Heart right ventricle (tissue), 16 donors: ENCODE data around the gene APOO. TPM values are rescaled to one million over a fixed set of nuclear protein-coding genes. Genes with fewer than 3 reads are reported as not detected.

Experiments
- ATAC-seq, 8 donors: fragments of 200-7000 bp; cut with Tn5 transposase; one replicate each; pipeline ENCODE4 v1.9.1; 2020; ENCODE audit warnings: mild to moderate bottlenecking in 8 of 8, moderate library complexity in 8 of 8, moderate number of reproducible peaks in 1 of 8
- DNase-seq, 2 donors: peaks; one replicate each; pipeline ENCODE4 v3.0.0-alpha.2; 2020
- H3K27ac ChIP-seq, 10 donors: fragments of 200-600 bp; sonication (generic) in 2 of 10; one replicate each; pipeline versions ENCODE4 v1.5.0 to v1.8.0; 2020 to 2022; ENCODE audit warnings: mild to moderate bottlenecking in 3 of 10
- H3K27me3 ChIP-seq, 7 donors: fragments of 200-600 bp; one replicate each; pipeline ENCODE4 v1.8.0; 2021 to 2022; ENCODE audit warnings: mild to moderate bottlenecking in 2 of 7
- H3K36me3 ChIP-seq, 9 donors: fragments of 200-600 bp; sonication (generic) in 1 of 9; one replicate each; pipeline versions ENCODE4 v1.5.0 to v1.8.0; 2020 to 2022; ENCODE audit warnings: mild to moderate bottlenecking in 2 of 9
- H3K4me1 ChIP-seq, 9 donors: fragments of 200-600 bp; sonication (generic) in 1 of 9; one replicate each; pipeline versions ENCODE4 v1.5.0 to v1.8.0; 2020 to 2022; ENCODE audit warnings: mild to moderate bottlenecking in 4 of 9
- H3K4me3 ChIP-seq, 10 donors: fragments of 200-600 bp; sonication (generic) in 2 of 10; one replicate each; pipeline versions ENCODE4 v1.5.0 to v1.8.0; 2020 to 2022; ENCODE audit warnings: mild to moderate bottlenecking in 7 of 10, moderate library complexity in 2 of 10
- H3K9me3 ChIP-seq, 11 donors: fragments of 200-600 bp in 10 of 11; sonication (generic) in 2 of 11; one replicate each; pipeline versions ENCODE4 v1.5.0 to v1.8.0; 2013 to 2022; ENCODE audit warnings: mild to moderate bottlenecking in 2 of 11, control low read depth in 1 of 11, moderate library complexity in 1 of 11
- whole genome bisulfite sequencing, 2 donors: extraction: QIAGEN DNeasy Blood & Tissue Kit; methylation state at CpG; one replicate each; pipeline ENCODE4 v1.1.7; 2013; ENCODE audit warnings: inconsistent platforms in 1 of 2; 5-methylcytosine and 5-hydroxymethylcytosine counted together
- intact Hi-C, 10 donors: fragments of 100-400 bp; cut with DNase I; formaldehyde crosslinking; loops; one replicate each; pipeline versions ENCODE4 v1.11.1 to v1.14.2; 2022
- polyA plus RNA-seq, 2 donors: library from polyadenylated mRNA; stranded (reverse); fragments of 200-250 nt; gene quantifications; one replicate each; pipeline ENCODE4 v1.2.3, GENCODE V29; 2013
- total RNA-seq, 10 donors: library from RNA; stranded (reverse); fragmentation: NEBNext Ultra II Directional in 3 of 10; extraction: Animal tissue kit (Norgen Biotek cat#: 25700) in 3 of 10; gene quantifications; one replicate each; pipeline versions ENCODE4 v1.2.1 to v1.2.4, GENCODE V29; 2021 to 2023
- TF ChIP-seq, protein P1 (sequence below), 9 donors: fragments of 200-600 bp; sonication (generic) in 2 of 9; IDR thresholded peaks; one replicate each; pipeline versions ENCODE4 v1.5.0 to v1.8.0; 2021 to 2022; ENCODE audit warnings: antibody characterized with exemption in 9 of 9, mild to moderate bottlenecking in 5 of 9, moderate library complexity in 1 of 9
- donor health status: Arrhythmogenic right ventricular cardiomyopathy.
- donor health status: ischemic (EF 13 %, LVEDD 7.1; RV severe dilation, severe dysfunction).
- donor health status: healthy with polysubstance abuse.
- donor health status: DM: no; HTN: yes; CAD: no.
- donor health status: DM: no; HTN: no; CAD: no.
- donor health status: ischemic (EF 25% LVEDD 6.9; RV normal size, moderate dysfunction).
- donor health status: ischemic (EF 25% LVEDD 5.7; RV mildly dilated, moderate dysfunction).
- donor health status: healthy.
- donor health status: DM: yes; HTN: yes; CAD: no.
- donor health status: Ischemic cardiomyopathy.
- donor health status: ischemic (EF 35%, LVEDD 5.7; RV mildly dilated, moderate dysfunction).
- donor health status: nonischemic (EF 11% LVEDD 7.7; RV severe dilation, severe dysfunction).
- donor health status: DM: yes; HTN: yes; CAD: no.
- donor health status: PGD.
- donor health status: ischemic (EF 29% LVEDD 5.4; RV normal size, mild dysfunction).
- donor health status: nonischemic (EF 23%, LVEDD 6.1; RV moderate dilation, normal function).

The APOO gene
- total and polyA plus RNA-seq, 12 donors: 60.9 to 132 (median 102) TPM

- intact Hi-C loops: no loop called here
- TF ChIP-seq, protein P1, sequence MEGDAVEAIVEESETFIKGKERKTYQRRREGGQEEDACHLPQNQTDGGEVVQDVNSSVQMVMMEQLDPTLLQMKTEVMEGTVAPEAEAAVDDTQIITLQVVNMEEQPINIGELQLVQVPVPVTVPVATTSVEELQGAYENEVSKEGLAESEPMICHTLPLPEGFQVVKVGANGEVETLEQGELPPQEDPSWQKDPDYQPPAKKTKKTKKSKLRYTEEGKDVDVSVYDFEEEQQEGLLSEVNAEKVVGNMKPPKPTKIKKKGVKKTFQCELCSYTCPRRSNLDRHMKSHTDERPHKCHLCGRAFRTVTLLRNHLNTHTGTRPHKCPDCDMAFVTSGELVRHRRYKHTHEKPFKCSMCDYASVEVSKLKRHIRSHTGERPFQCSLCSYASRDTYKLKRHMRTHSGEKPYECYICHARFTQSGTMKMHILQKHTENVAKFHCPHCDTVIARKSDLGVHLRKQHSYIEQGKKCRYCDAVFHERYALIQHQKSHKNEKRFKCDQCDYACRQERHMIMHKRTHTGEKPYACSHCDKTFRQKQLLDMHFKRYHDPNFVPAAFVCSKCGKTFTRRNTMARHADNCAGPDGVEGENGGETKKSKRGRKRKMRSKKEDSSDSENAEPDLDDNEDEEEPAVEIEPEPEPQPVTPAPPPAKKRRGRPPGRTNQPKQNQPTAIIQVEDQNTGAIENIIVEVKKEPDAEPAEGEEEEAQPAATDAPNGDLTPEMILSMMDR (IDR thresholded peaks at IDR 0.05): no peak
- WGBS, 2 donors: 74 to 75% methylated on average over 11 of the region's 11 CpGs
Measured at GRCh38 chrX:23935106-23935505, 27.4 kb upstream of the APOO start.

GRCh38 chrX:23932046-23932445, 24.3 kb upstream of the APOO start:
- Histone ChIP-seq H3K4me3 (no peak overlapping the region), H3K9me3 (no peaks in the 10 kb centered on the region), H3K27me3 (peaks cover 0 to 31% (median 0%) of the 10 kb centered on the region in 7 donors), H3K27ac (no peak overlapping the region), H3K4me1 (no peaks in the 10 kb centered on the region), H3K36me3 (no peaks in the 10 kb centered on the region)
- ATAC-seq: no peak
- DNase-seq: no peak
- intact Hi-C loops: no loop called here
- TF ChIP-seq, protein P1 (IDR thresholded peaks at IDR 0.05): no peak
- 28 to 36% methylated on average over 1 of the region's 1 CpG for WGBS, 2 donors

More at GRCh38 chrX:23935106-23935505, 27.4 kb upstream of the APOO start:
- Histone ChIP-seq H3K27me3 (peaks cover 0 to 49% (median 0%) of the 10 kb centered on the region in 7 donors), H3K36me3 (no peaks in the 10 kb centered on the region), H3K27ac (no peak overlapping the region), H3K9me3 (no peaks in the 10 kb centered on the region), H3K4me1 (no peaks in the 10 kb centered on the region), H3K4me3 (no peak overlapping the region)
- no peak for DNase-seq
- no peak for ATAC-seq

DNA sequence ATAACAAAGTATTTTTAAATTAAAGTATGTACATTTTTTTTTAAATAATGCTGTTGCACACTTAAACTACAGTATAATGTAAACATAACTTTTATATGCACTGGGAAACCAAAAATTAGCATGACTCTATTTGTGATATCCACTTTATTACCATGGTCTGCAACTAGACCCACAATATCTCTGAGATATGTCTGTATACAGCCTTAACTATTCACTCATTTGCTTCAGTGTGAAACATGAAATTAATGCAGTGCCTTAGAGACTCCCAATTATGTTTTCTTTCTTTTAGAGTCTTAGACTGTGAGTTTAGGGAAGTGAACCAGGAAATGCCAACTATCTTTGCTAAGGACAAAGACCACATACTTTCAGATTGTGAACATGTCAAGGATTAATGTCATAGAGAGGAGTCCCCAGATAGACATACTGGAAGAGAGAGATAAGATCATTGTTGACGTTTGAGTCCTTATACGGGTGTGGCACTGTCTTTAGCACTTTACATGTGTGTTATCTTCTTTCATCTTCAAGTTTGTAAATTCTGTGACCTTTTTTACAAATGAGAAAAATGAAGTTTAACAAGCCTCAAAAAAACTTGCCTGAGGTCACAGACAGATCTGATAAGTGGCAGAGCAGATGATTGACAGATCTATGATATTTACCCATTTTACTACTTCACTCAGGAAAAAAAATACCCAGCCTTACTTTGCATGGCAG, 23.3 kb upstream of the APOO start:
- no peaks in the 10 kb centered on the region for H3K4me1 ChIP-seq
- H3K27ac ChIP-seq: no peak overlapping the region
- H3K4me3 ChIP-seq: no peak overlapping the region
- ATAC-seq: no peak
- no peaks in the 10 kb centered on the region for H3K9me3 ChIP-seq
- WGBS, 2 donors: 24 to 31% methylated on average over 2 of the region's 2 CpGs
- TF ChIP-seq, protein P1 (IDR thresholded peaks at IDR 0.05): no peak
- no peak for DNase-seq
- H3K36me3 ChIP-seq: no peaks in the 10 kb centered on the region
- intact Hi-C loops: no loop called here
- H3K27me3 ChIP-seq: peaks cover 0 to 28% (median 0%) of the 10 kb centered on the region in 7 donors

DNA sequence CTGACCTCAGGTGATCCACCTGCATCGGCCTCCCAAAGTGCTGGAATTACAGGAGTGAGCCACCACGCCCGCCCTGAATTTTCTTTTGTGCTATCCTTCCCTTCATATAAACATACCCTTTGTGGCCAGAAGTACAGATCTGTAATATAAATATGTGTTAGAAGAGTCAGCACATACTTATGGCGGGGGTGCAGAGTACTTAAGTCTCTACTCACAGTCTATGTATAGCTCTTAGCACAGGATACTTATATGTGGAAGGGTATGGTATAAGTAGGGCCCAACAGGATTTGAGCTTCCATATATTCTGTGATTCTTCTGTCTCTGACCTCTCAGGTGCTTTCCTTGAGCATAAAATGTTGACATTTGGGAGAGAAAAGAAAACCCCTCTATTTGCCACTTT, 18.3 kb upstream of the APOO start:
- Histone ChIP-seq H3K27me3 (peaks cover 0 to 44% (median 0%) of the 10 kb centered on the region in 7 donors), H3K4me3 (no peak overlapping the region), H3K9me3 (no peaks in the 10 kb centered on the region), H3K4me1 (no peaks in the 10 kb centered on the region), H3K36me3 (no peaks in the 10 kb centered on the region), H3K27ac (no peak overlapping the region)
- TF ChIP-seq, protein P1 (IDR thresholded peaks at IDR 0.05): no peak
- DNase-seq: no peak
- intact Hi-C loops: loop anchor here in 1 of 10 donors (10.0 kb wide), 1 partner anchor 79 kb away; no protein-coding TSS in a partner anchor
- 96 to 98% methylated on average over 4 of the region's 4 CpGs for WGBS, 2 donors
- no peak for ATAC-seq
